ENCODE measurements around the gene MAP3K1.

GRCh38 chr5:56837956-56838355 is 22.6 kb downstream of the MAP3K1 start:
- TF ChIP-seq, protein P1, sequence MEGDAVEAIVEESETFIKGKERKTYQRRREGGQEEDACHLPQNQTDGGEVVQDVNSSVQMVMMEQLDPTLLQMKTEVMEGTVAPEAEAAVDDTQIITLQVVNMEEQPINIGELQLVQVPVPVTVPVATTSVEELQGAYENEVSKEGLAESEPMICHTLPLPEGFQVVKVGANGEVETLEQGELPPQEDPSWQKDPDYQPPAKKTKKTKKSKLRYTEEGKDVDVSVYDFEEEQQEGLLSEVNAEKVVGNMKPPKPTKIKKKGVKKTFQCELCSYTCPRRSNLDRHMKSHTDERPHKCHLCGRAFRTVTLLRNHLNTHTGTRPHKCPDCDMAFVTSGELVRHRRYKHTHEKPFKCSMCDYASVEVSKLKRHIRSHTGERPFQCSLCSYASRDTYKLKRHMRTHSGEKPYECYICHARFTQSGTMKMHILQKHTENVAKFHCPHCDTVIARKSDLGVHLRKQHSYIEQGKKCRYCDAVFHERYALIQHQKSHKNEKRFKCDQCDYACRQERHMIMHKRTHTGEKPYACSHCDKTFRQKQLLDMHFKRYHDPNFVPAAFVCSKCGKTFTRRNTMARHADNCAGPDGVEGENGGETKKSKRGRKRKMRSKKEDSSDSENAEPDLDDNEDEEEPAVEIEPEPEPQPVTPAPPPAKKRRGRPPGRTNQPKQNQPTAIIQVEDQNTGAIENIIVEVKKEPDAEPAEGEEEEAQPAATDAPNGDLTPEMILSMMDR (conservative IDR thresholded peaks at IDR 0.05; ENCODE audit: low read depth in 2 of 2), result no peak
- TF ChIP-seq, protein P2, sequence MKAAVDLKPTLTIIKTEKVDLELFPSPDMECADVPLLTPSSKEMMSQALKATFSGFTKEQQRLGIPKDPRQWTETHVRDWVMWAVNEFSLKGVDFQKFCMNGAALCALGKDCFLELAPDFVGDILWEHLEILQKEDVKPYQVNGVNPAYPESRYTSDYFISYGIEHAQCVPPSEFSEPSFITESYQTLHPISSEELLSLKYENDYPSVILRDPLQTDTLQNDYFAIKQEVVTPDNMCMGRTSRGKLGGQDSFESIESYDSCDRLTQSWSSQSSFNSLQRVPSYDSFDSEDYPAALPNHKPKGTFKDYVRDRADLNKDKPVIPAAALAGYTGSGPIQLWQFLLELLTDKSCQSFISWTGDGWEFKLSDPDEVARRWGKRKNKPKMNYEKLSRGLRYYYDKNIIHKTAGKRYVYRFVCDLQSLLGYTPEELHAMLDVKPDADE (IDR thresholded peaks at IDR 0.05), result no peak
- TF ChIP-seq CREB1 (CRISPR knock-in tag; IDR thresholded peaks at IDR 0.05; ENCODE audit: low read depth) (no peak), REST (IDR thresholded peaks at IDR 0.05; ENCODE audit: unreplicated experiment) (no peak), EZH2 (IDR thresholded peaks at IDR 0.05; ENCODE audit: low read depth, unreplicated experiment) (no peak), EZH2phosphoT487 (IDR thresholded peaks at IDR 0.05; ENCODE audit: unreplicated experiment) (no peak), POLR2AphosphoS5 (IDR thresholded peaks at IDR 0.05; ENCODE audit: low read depth) (no peak), ZNF331 (CRISPR knock-in tag; IDR thresholded peaks at IDR 0.05; ENCODE audit: low read depth) (no peak), ZNF114 (CRISPR knock-in tag; IDR thresholded peaks at IDR 0.05) (no peak), JUNB (IDR thresholded peaks at IDR 0.05; ENCODE audit: unreplicated experiment) (no peak), ZNF462 (CRISPR knock-in tag; IDR thresholded peaks at IDR 0.05) (no peak), NANOG (IDR thresholded peaks at IDR 0.05; ENCODE audit: borderline replicate concordance) (no peak)

Data from GM23338 (cell line).